Activated CD4-positive, alpha-beta T cell treated with anti-CD3 and anti-CD28 coated beads for 24 hours (primary cell): ENCODE measurements around the gene DUSP18.
"Not testable (repeated sequence)": the region's sequence is repeated elsewhere in the genome, so short reads cannot be mapped to it uniquely, and the experiment has no call there.

Source experiments
- DNase-seq, 2 donors: peaks; one replicate each; pipeline ENCODE4 v3.0.0-alpha.2; 2020; ENCODE audit warnings: low read depth in 2 of 2

The DUSP18 gene

GRCh38 chr22:30667494-30668385 lies at the start of gene DUSP18:
Gene DUSP18 (minus strand): TSS chr22:30667875. CDS start chr22:30664003, 3,872 bp downstream.
- peak; percentile 91 to 95 for DNase-seq

- no peak for DNase-seq
Observed at GRCh38 chr22:30714062-30714461, 46.4 kb upstream of the DUSP18 start.

- DNase-seq = no peak
Observed at GRCh38 chr22:30712094-30712493, 44.4 kb upstream of the DUSP18 start.

- DNase-seq = not testable (repeated sequence)
Observed at GRCh38 chr22:30709980-30710379, 42.3 kb upstream of the DUSP18 start.

- no peak for DNase-seq
Observed at GRCh38 chr22:30705710-30706651, 38.3 kb upstream of the DUSP18 start.

GRCh38 chr22:30704978-30705377 lies 37.3 kb upstream of the DUSP18 start:
- no peak for DNase-seq

GRCh38 chr22:30702856-30703255 lies 35.2 kb upstream of the DUSP18 start:
- DNase-seq = no peak

- DNase-seq = no peak
Observed at GRCh38 chr22:30701872-30702271, 34.2 kb upstream of the DUSP18 start.

GRCh38 chr22:30697975-30698374 lies 30.3 kb upstream of the DUSP18 start:
- DNase-seq = no peak

GRCh38 chr22:30695871-30696655 lies 28.4 kb upstream of the DUSP18 start:
- DNase-seq = no peak

- DNase-seq = no peak
Observed at GRCh38 chr22:30695351-30695851, 27.7 kb upstream of the DUSP18 start.

- DNase-seq = peak in 1 of 2 donors; percentile 10
Observed at GRCh38 chr22:30694640-30695350, 27.1 kb upstream of the DUSP18 start, which contains the start of gene OSBP2. Gene OSBP2 (plus strand): TSS chr22:30694874. CDS start chr22:30694910, 36 bp downstream.

- peak; percentile 25 to 37 for DNase-seq
Observed at GRCh38 chr22:30694171-30694639, 26.5 kb upstream of the DUSP18 start.

- no peak for DNase-seq
Observed at GRCh38 chr22:30691204-30691603, 23.5 kb upstream of the DUSP18 start.

- DNase-seq = no peak
Observed at GRCh38 chr22:30689622-30690021, 21.9 kb upstream of the DUSP18 start.

- DNase-seq = no peak
Observed at GRCh38 chr22:30687358-30687757, 19.7 kb upstream of the DUSP18 start.

GRCh38 chr22:30685178-30685577 lies 17.5 kb upstream of the DUSP18 start:
- DNase-seq = no peak

GRCh38 chr22:30681831-30682230 lies 14.2 kb upstream of the DUSP18 start:
- DNase-seq = no peak

- no peak for DNase-seq
Observed at GRCh38 chr22:30680991-30681770, 13.5 kb upstream of the DUSP18 start.
